ENCODE results near the gene PATJ. TPM values are rescaled to one million over a fixed set of nuclear protein-coding genes. Genes with fewer than 3 reads are reported as not detected.
A peak's percentile ranks its signal among the peaks of the same experiment; 100 is the strongest.

The PATJ gene, protein sequence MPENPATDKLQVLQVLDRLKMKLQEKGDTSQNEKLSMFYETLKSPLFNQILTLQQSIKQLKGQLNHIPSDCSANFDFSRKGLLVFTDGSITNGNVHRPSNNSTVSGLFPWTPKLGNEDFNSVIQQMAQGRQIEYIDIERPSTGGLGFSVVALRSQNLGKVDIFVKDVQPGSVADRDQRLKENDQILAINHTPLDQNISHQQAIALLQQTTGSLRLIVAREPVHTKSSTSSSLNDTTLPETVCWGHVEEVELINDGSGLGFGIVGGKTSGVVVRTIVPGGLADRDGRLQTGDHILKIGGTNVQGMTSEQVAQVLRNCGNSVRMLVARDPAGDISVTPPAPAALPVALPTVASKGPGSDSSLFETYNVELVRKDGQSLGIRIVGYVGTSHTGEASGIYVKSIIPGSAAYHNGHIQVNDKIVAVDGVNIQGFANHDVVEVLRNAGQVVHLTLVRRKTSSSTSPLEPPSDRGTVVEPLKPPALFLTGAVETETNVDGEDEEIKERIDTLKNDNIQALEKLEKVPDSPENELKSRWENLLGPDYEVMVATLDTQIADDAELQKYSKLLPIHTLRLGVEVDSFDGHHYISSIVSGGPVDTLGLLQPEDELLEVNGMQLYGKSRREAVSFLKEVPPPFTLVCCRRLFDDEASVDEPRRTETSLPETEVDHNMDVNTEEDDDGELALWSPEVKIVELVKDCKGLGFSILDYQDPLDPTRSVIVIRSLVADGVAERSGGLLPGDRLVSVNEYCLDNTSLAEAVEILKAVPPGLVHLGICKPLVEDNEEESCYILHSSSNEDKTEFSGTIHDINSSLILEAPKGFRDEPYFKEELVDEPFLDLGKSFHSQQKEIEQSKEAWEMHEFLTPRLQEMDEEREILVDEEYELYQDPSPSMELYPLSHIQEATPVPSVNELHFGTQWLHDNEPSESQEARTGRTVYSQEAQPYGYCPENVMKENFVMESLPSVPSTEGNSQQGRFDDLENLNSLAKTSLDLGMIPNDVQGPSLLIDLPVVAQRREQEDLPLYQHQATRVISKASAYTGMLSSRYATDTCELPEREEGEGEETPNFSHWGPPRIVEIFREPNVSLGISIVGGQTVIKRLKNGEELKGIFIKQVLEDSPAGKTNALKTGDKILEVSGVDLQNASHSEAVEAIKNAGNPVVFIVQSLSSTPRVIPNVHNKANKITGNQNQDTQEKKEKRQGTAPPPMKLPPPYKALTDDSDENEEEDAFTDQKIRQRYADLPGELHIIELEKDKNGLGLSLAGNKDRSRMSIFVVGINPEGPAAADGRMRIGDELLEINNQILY (N-terminal part only)
- total RNA-seq: 10 to 100 TPM; 10.6 to 44.8 (median 26.1) TPM

DNA sequence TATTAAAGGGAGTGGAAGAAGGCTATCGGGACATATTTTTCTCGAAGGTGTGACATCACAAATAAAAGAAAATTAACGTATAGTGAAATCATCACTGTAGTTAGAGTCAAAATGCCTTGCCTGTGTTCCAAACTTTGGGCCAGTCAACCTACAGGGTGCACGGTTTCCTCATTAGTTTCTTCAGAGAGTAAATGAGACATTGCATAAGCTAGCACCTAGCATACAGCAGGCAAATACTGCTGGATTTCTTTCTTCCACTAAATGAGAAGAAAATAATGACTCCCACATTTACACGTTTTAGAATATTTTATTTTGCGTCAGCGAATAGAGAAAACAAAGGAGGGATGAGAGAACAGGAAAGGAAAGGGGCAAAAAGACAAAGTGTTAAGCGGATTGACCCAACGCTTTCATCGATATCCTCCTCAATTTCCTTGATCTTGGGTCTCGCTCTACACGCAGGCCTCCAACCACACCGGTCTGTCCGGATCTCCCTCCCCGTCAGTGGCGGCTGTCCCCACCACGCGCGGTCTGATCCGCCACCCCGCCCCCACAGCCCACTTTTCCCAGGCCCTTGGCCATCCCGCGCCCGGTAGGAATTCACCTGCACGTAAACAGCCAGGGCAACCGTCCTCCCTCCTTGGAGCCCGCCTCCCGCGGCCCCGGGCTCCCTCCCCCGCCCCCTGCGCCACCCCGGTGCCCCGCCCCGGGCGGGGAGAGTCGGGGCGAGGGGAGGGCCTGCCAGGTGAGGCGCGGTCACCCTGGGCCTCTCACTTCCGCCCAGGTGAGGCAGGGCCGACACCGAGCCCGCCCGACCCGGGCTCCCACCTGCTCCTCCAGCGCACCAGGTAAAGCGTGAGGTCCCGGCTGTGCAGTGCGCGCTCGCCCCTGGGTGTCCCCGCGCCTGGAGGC is at the start of gene PATJ:
Gene PATJ, plus strand, starts transcription at position 770 of the 909 bp plus-strand sequence. CDS start 20,413 bp downstream, outside the sequence.
- no peaks in the 10 kb centered on the region for H3K36me3 ChIP-seq
- peak within 1 kb of the TSS; percentile 94 to 98 for H3K27ac ChIP-seq
- H3K9me3 ChIP-seq: no peaks in the 10 kb centered on the region
- H3K4me3 ChIP-seq: peak within 1 kb of the TSS; percentile 68 to 93
- TF ChIP-seq, protein P1, sequence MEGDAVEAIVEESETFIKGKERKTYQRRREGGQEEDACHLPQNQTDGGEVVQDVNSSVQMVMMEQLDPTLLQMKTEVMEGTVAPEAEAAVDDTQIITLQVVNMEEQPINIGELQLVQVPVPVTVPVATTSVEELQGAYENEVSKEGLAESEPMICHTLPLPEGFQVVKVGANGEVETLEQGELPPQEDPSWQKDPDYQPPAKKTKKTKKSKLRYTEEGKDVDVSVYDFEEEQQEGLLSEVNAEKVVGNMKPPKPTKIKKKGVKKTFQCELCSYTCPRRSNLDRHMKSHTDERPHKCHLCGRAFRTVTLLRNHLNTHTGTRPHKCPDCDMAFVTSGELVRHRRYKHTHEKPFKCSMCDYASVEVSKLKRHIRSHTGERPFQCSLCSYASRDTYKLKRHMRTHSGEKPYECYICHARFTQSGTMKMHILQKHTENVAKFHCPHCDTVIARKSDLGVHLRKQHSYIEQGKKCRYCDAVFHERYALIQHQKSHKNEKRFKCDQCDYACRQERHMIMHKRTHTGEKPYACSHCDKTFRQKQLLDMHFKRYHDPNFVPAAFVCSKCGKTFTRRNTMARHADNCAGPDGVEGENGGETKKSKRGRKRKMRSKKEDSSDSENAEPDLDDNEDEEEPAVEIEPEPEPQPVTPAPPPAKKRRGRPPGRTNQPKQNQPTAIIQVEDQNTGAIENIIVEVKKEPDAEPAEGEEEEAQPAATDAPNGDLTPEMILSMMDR (IDR thresholded peaks at IDR 0.05): no peak
- TF ChIP-seq POLR2A (IDR thresholded peaks at IDR 0.05): peak in 1 of 2 donors; percentile 29
- peaks cover 0 to 4% of the 10 kb centered on the region in 2 donors for H3K4me1 ChIP-seq
- H3K27me3 ChIP-seq: no peaks in the 10 kb centered on the region
- intact Hi-C loops (cut with DNase I; ENCODE audit: low total_unique reads): no loop called here
- DNase-seq: peak; percentile 56 to 66

DNA sequence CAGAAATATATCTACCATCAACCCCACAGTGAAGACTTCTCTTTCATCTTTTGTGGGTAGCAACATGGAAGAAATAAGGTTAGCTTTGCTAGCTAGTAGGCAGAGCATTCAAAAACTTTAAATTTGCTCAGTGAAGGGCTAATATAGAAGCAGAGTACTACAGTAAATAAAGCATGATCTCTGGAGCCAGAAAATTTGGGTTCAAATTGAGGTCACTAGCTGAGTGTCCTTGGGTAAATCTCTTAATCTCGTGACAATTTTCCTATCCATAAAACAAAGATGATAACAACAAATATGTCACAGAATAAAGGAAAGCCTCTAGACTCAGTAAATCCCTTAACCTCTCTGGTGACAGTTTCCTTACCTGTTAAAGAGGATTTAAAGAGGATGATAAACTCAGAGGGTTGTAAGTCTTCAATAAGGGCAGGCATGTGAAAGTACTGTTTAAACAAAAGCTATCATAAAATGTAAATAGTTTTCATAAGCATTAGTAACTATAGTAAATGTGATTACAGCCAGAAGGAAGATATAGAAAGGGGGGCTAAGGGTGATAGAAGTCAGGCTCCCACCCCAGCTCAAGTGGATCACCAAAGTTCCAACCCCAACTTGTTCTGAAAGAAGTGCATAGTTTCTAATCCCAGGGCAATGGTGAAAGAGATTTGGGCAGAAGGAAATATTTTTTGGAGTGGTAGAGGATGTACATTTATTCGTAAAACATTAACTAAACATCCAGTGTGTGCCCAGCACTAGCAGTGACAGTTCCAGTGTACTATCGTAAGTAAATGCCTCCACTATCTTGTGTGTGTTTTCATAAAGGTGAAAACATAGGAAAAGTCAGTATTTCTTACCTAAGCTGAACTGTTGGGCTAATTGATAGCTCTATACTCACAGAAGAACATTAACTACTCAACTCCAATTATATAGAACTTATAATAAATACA is 42.1 kb upstream of the PATJ start:
- intact Hi-C loops (cut with DNase I; ENCODE audit: low total_unique reads): no loop called here
- DNase-seq: no peak
- no peaks in the 10 kb centered on the region for H3K9me3 ChIP-seq
- H3K27ac ChIP-seq: no peak overlapping the region
- no peaks in the 10 kb centered on the region for H3K36me3 ChIP-seq
- no peaks in the 10 kb centered on the region for H3K27me3 ChIP-seq
- H3K4me3 ChIP-seq: no peak overlapping the region
- H3K4me1 ChIP-seq: no peaks in the 10 kb centered on the region
- no peak for TF ChIP-seq POLR2A (IDR thresholded peaks at IDR 0.05)
- TF ChIP-seq, protein P1 (IDR thresholded peaks at IDR 0.05): no peak

DNA sequence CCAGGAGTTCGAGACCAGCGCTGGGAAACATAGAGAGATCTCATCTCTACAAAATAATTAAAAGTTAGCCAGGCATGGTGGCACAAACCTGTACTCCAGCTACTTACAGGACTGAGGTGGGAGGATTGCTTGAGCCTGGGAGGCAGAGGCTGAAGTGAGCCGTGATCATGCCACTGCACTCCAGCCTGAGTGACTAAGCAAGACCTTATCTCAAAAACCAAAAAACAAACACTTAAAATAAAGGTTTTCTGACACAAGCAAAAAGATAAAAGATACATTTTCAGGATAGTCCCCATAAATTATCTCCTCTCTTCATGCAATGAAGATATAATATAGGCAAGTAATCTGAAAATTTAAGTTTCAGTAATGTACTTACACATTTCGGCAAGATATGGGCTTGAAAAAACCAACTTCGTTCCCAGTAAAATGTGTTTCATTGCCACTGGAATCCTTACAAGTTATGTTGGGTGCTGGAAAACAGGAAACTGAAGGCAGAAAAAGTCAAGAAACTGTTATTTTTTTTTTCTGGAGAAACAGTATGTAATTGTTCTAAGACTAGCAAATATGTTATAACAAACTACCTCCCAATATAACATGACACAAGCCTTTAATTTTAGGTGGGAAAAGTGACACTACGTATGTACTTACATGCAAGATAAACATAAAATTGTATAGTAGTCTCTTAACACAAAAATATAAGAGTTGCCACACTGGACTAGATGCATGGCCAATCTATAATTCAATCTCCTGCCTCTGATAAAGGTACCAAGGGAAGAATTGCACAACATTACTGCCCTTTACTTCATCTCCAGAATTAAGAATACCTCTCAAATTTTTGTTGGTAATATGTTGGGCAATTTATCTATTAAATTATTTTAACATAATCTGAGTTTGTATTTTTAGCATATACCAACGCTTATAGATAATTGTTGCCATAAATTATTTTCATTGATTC is 33.0 kb upstream of the PATJ start:
- H3K36me3 ChIP-seq: no peaks in the 10 kb centered on the region
- DNase-seq: no peak
- H3K27me3 ChIP-seq: no peaks in the 10 kb centered on the region
- no peak overlapping the region for H3K4me3 ChIP-seq
- TF ChIP-seq POLR2A (IDR thresholded peaks at IDR 0.05): no peak
- TF ChIP-seq, protein P1 (IDR thresholded peaks at IDR 0.05): no peak
- no peaks in the 10 kb centered on the region for H3K9me3 ChIP-seq
- H3K4me1 ChIP-seq: no peaks in the 10 kb centered on the region
- H3K27ac ChIP-seq: no peak overlapping the region
- intact Hi-C loops (cut with DNase I; ENCODE audit: low total_unique reads): no loop called here
